NCI-H82 treated with DMSO at 0.1 percent for 48 hours (cell line): ENCODE measurements around the gene CFDP1.

Experiments used
- DNase-seq: peaks from one replicate; lab custom pipeline; 2025; ENCODE audit not compliant: unreplicated experiment; lab: John Stamatoyannopoulos, UW

CFDP1 gene

GRCh38 chr16:75432828-75433731, at the start of gene CFDP1:
Gene CFDP1 (minus strand): TSS chr16:75433503. CDS start chr16:75433352, 151 bp downstream.
- DNase-seq: peak; percentile 89

GRCh38 chr16:75482434-75483205, 49.3 kb upstream of the CFDP1 start:
- no peak for DNase-seq

GRCh38 chr16:75481475-75481874, 48.2 kb upstream of the CFDP1 start:
- DNase-seq: no peak

DNA sequence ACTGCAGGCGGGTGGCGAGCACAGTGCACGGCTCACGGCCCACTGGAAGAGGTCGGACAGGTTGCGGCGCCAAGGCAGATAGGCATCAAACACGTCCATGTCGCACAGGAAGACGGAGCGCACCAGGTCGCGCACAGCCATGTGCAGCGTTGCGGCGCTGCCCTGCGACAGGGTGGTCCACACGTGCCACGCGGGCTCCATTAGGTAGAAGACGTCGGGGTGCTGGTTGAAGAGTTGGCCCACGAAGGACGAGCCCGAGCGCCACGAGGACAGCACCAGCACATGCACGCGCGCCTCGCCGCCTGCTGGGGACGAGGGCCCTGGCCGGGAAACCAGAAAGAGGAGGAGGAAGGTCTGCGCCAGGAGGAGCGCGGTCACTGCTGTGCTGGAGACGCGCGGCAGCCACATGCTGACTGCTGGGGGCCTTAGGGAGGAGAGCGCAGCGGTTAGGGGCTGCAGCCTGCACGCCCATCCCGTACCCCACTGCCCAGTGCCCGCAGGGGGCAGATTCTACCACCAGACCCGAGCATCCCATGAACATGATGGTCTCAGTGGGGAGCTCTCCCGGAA, 46.2 kb upstream of the CFDP1 start:
- no peak for DNase-seq

- DNase-seq: no peak
Observed at GRCh38 chr16:75478480-75479345, 45.4 kb upstream of the CFDP1 start.

DNA sequence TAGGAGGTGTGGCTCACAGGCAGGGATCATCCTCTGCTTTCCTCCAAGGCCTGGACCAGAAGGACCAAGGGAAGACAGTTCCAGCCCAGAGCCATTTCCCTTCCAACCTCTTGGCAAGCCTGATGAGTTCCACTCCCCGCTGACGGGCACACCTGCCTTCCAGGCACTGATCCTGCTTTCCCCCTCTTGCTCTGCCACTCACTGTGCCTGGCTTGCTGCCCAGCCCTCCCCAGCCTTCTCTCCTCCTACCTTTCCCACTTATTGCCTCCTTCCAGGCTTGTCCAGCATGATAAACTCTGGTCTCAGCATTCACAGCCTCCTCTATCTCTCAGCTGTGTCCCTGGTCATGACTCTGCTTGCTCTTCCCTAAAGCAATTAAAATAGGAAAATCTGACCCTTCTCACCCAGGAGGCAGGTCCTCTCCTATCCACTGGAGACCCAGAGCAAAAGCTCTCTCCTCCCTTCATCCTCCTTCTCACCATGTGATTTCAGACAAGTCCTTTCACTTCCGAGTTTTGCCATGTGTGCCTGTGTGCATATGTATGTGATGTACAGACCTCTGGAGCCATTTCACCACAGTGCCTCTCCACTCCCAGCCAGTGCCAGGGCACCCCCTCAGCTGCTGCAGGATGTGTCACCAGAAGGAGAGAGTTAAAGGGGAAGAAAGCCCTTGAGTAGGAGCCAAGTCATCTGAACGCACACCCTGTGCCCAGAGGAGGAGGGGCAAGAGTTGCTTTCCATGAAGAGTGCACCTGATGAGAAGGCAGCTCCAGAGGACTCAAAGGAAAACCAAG, 44.6 kb upstream of the CFDP1 start:
- DNase-seq: no peak

DNA sequence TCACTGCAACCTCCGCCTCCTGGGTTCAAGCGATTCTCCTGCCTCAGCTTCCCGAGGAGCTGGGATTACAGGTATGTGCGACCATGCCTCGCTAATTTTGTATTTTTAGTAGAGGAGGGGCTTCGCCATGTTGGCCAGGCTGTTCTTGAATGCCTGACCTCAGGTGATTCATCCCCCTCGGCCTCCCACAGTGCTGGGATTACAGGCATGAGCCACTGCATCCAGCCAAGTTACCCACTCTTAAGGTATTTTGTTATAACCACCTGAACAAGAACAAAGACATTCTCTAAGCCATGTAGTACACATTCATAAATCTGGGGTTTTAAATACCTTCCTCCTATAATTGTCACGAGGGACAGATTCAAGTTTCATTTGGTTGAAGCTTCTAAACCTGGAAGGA, 43.5 kb upstream of the CFDP1 start:
- DNase-seq: no peak

DNA sequence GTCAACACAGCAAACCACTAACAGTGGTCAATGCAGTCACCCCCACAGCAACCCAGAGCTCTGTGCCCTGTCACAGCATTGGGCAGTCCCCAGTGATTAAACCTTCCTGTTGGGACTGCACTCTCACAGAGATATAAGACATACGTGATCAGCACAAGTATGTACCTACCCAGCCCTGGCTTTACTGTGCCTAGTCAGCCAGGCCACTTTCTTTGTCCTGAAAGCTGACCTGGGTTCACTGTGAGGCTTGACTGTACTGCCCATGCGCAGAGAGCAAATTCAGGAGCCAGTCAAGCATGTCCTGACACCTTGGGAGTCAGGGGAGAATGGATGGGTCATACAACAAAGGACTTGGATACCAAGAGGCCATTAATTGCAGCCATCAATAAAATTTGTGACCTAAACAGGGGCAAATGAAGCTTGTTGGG, 42.1 kb upstream of the CFDP1 start:
- DNase-seq: no peak

- no peak for DNase-seq
Observed at GRCh38 chr16:75472908-75473877, 39.9 kb upstream of the CFDP1 start.

- DNase-seq: peak; percentile 34
Observed at GRCh38 chr16:75471723-75472633, 38.7 kb upstream of the CFDP1 start.

GRCh38 chr16:75466760-75467159, 33.5 kb upstream of the CFDP1 start:
- DNase-seq: no peak

GRCh38 chr16:75464122-75464918, 31.0 kb upstream of the CFDP1 start, which contains the start of gene TMEM170A:
Gene TMEM170A (minus strand): TSS chr16:75464689. CDS start chr16:75464600, 89 bp downstream.
- DNase-seq: peak; percentile 88

GRCh38 chr16:75463389-75464121, 30.3 kb upstream of the CFDP1 start:
- peak; percentile 21 for DNase-seq

- DNase-seq: no peak
Observed at GRCh38 chr16:75462806-75463205, 29.5 kb upstream of the CFDP1 start.

DNA sequence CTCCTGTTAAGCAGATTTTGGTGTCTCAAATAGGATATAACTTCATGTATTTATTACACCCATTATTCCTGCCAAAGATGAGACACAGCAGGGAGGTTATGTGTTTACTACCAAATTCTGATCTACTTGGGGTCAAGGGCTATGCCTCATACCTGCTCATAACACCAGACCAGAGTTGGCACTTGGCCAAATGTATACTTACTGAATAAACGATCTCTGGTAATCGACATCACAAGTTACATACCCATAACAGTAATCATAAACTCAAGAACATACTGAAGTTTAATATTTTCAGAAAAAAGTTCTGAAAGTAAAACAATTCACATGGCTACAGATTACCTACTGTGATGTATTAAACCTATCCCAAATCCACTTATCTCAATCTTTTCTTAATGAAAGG, 28.3 kb upstream of the CFDP1 start:
- no peak for DNase-seq

DNA sequence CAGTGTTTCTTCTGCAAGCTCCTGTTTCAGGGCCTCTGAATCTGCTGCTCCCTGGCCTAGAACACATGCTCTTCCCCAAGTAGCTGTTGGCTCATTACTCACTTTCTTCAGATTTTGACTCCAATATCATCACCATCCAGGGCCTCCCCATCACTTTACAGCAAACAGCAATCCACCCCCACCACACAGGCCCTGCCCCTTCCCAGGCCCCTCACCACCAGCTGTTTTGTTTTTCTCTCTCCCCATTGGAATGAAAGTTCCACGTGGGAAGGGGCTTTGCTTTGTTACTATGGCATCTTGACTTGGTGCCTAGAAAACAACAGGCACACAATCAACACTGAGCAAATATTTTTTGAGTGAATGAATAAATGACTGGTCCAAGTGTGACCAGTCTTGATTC, 27.1 kb upstream of the CFDP1 start:
- no peak for DNase-seq
